Endothelial cell of umbilical vein (primary cell): ENCODE data around the gene PCDHGC3. TPM values are rescaled to one million over a fixed set of nuclear protein-coding genes. Genes with fewer than 3 reads are reported as not detected.

ENCODE experiments used
- BruUV-seq: library from RNA; stranded (reverse); fragments of 400-500 nt; replicated peaks from 2 replicates; lab custom pipeline; 2021; lab: Mats Ljungman, UMichigan
- CTCF ChIA-PET: fragments of 300-600, 350-600 bp; sonication (Branson Sonifier 250); formaldehyde crosslinking; loops from one replicate; lab custom pipeline; 2021; ENCODE audit warnings: antibody characterized with exemption, inconsistent platforms; lab: Charles Lee
- POLR2A ChIA-PET: fragments of 300-600, 350-600 bp; sonication (Branson Sonifier 250); formaldehyde crosslinking; loops from one replicate; lab custom pipeline; 2021; ENCODE audit warnings: antibody characterized with exemption, inconsistent platforms; lab: Charles Lee
- DNase-seq: peaks from one replicate; pipeline ENCODE4 v3.0.0-alpha.2; 2011; ENCODE audit warnings: low read depth, low spot score
- FAIRE-seq: peaks from 2 replicates; lab custom pipeline; 2011; peaks lifted over from hg19 to GRCh38; lab: Jason Lieb, UNC
- H2AFZ ChIP-seq: 2 replicates; pipeline ENCODE4 v1.6.0; 2012; ENCODE audit warnings: low read depth, low read length, control low read depth, inconsistent platforms
- H3K27ac ChIP-seq: 2 replicates; pipeline ENCODE4 v1.5.1; 2011; ENCODE audit warnings: low read depth, mild to moderate bottlenecking, control low read depth, low read length, moderate library complexity; ENCODE audit not compliant: insufficient read depth
- H3K27me3 ChIP-seq, 2 experiments: 2 replicates each; pipeline versions ENCODE4 v1.6.0 to v1.6.1; 2011; ENCODE audit warnings: low read length in 2 of 2, mixed read lengths in 1 of 2; ENCODE audit not compliant: control insufficient read depth in 2 of 2, insufficient read depth in 2 of 2
- H3K36me3 ChIP-seq, 2 experiments: 2 replicates in 1 of 2; 3 replicates in 1 of 2; pipeline ENCODE4 v1.5.1; 2011; ENCODE audit warnings: low read length in 2 of 2, mild to moderate bottlenecking in 1 of 2, moderate library complexity in 1 of 2; ENCODE audit not compliant: control insufficient read depth in 2 of 2, insufficient read depth in 2 of 2; ENCODE audit errors: extremely low read depth in 1 of 2
- H3K4me1 ChIP-seq: 3 replicates; pipeline ENCODE4 v1.5.1; 2011; ENCODE audit warnings: mild to moderate bottlenecking, low read length; ENCODE audit not compliant: control insufficient read depth, insufficient read depth; ENCODE audit errors: extremely low read depth
- H3K4me2 ChIP-seq: 2 replicates; pipeline ENCODE4 v1.6.1; 2011; ENCODE audit warnings: low read length, control low read depth, mixed read lengths; ENCODE audit not compliant: insufficient read depth
- H3K4me3 ChIP-seq, 3 experiments: fragments of 200-600 bp in 1 of 3; sonication (generic), shearing (Covaris generic) in 1 of 3; replicated peaks in 1 of 3; 2 replicates each; pipeline ENCODE4 v1.5.1; 2011 to 2016; ENCODE audit warnings: control low read depth in 3 of 3, low read length in 3 of 3, mild to moderate bottlenecking in 2 of 3, inconsistent platforms in 1 of 3, low read depth in 1 of 3, moderate library complexity in 1 of 3; ENCODE audit not compliant: insufficient read depth in 1 of 3
- H3K79me2 ChIP-seq: 2 replicates; pipeline ENCODE4 v1.6.0; 2012; ENCODE audit warnings: low read length, inconsistent platforms; ENCODE audit not compliant: control insufficient read depth, insufficient read depth
- H3K9ac ChIP-seq: replicated peaks from 2 replicates; pipeline ENCODE3; 2011; ENCODE audit warnings: low read length, control low read depth; ENCODE audit not compliant: insufficient read depth; ENCODE audit errors: extremely low read depth
- H3K9me1 ChIP-seq: replicated peaks from 3 replicates; pipeline ENCODE4 v1.6.0; 2011; ENCODE audit warnings: mild to moderate bottlenecking, low read length; ENCODE audit not compliant: control insufficient read depth, insufficient read depth; ENCODE audit errors: extremely low read depth
- H3K9me3 ChIP-seq: replicated peaks from 2 replicates; pipeline ENCODE4 v1.5.1; 2012; ENCODE audit warnings: low read length, inconsistent platforms; ENCODE audit not compliant: control insufficient read depth, insufficient read depth
- H4K20me1 ChIP-seq: replicated peaks from 2 replicates; pipeline ENCODE3; 2011; ENCODE audit warnings: mild to moderate bottlenecking, low read length; ENCODE audit not compliant: control insufficient read depth, insufficient read depth; ENCODE audit errors: extremely low read depth
- CTCF ChIP-seq, 2 donors: IDR thresholded peaks; 1 replicate in 1 of 2; 2 replicates in 1 of 2; pipeline ENCODE4 v1.5.1; 2011; ENCODE audit warnings: low read length in 2 of 2, mild to moderate bottlenecking in 2 of 2, moderate library complexity in 2 of 2, control low read depth in 1 of 2, inconsistent platforms in 1 of 2, low read depth in 1 of 2; ENCODE audit not compliant: insufficient read depth in 1 of 2; ENCODE audit errors: extremely low read depth in 1 of 2
- EZH2 ChIP-seq: IDR thresholded peaks from 2 replicates; pipeline ENCODE4 v1.6.1; 2012; ENCODE audit warnings: borderline replicate concordance, low read depth, mild to moderate bottlenecking, moderate library complexity, low read length, inconsistent platforms; ENCODE audit not compliant: severe bottlenecking
- FOS ChIP-seq: IDR thresholded peaks from 2 replicates; pipeline ENCODE4 v1.6.1; 2011; ENCODE audit warnings: mild to moderate bottlenecking, low read length, moderate library complexity, borderline replicate concordance; ENCODE audit not compliant: insufficient read depth
- GATA2 ChIP-seq: IDR thresholded peaks from 2 replicates; pipeline ENCODE4 v1.7.0; 2011; ENCODE audit warnings: low read depth, mild to moderate bottlenecking, moderate library complexity, mixed read lengths, low read length; ENCODE audit not compliant: insufficient read length, insufficient read depth
- JUN ChIP-seq: IDR thresholded peaks from 2 replicates; pipeline ENCODE4 v1.6.1; 2011; ENCODE audit warnings: borderline replicate concordance, low read depth; ENCODE audit not compliant: insufficient read length, insufficient read depth
- MYC ChIP-seq: IDR thresholded peaks from one replicate; pipeline ENCODE4 v1.6.1; 2011; ENCODE audit warnings: mild to moderate bottlenecking, low read depth, low read length
- POLR2A ChIP-seq: IDR thresholded peaks from 2 replicates; pipeline ENCODE4 v1.6.1; 2012; ENCODE audit warnings: low read depth, mild to moderate bottlenecking, control low read depth, low read length
- POLR2AphosphoS5 ChIP-seq: IDR thresholded peaks from 2 replicates; pipeline ENCODE4 v1.6.1; 2012; ENCODE audit warnings: low read depth, mild to moderate bottlenecking, control low read depth, low read length, moderate library complexity; ENCODE audit not compliant: insufficient read depth
- dilution Hi-C: fragments of 300-500 bp; cut with MboI; formaldehyde crosslinking; loops from one replicate; pipeline ENCODE4 v1.15.0; 2019; ENCODE audit warnings: low sequenced_read_pairs; ENCODE audit not compliant: extremely low pct_ligation_motif_present
- intact Hi-C: fragments of 100-400 bp; cut with micrococcal nuclease; formaldehyde crosslinking; loops from one replicate; pipeline ENCODE4 v1.10.0; 2022
- polyA plus RNA-seq, 4 experiments: library from polyadenylated mRNA; depleted of rRNA in 3 of 4; stranded (reverse) in 3 of 4; unstranded in 1 of 4; fragments of >200 nt; gene quantifications; 2 replicates each; pipeline versions ENCODE4 v1.2.1 to v1.2.3, GENCODE V29; 2011 to 2012; ENCODE audit warnings: missing spikeins in 1 of 4
- total RNA-seq: library from RNA; stranded (reverse); gene quantifications from 2 replicates; pipeline ENCODE4 v1.2.3, GENCODE V29; 2021
- TF ChIP-seq, protein P1 (sequence below): IDR thresholded peaks from 2 replicates; pipeline ENCODE4 v1.6.1; 2011; ENCODE audit not compliant: insufficient read depth, insufficient read length

Gene PCDHGC3
- total and polyA plus RNA-seq, 2 donors (not counting 3 experiments of a cell fraction or from before 2014, with no cell fraction given), result 9.2 to 36.1 TPM

- Histone ChIP-seq H3K27ac (no peak overlapping the region), H3K4me1 (no peaks in the 10 kb centered on the region), H3K36me3 (no peaks in the 10 kb centered on the region), H3K4me3 (no peak overlapping the region), H3K79me2 (no peaks in the 10 kb centered on the region), H3K9me1 (no peaks in the 10 kb centered on the region), H2AFZ (no peak overlapping the region), H4K20me1 (no peaks in the 10 kb centered on the region), H3K27me3 (no peaks in the 10 kb centered on the region), H3K9ac (no peak overlapping the region), H3K4me2 (no peak overlapping the region), H3K9me3 (no peaks in the 10 kb centered on the region)
- CTCF ChIA-PET, result interaction anchor here (0.7 to 1.5 kb wide), 4 partner anchors 10 to 35 kb away, joined by 3 to 5 read pairs (median 3); partner anchors contain the start of gene PCDHGA12
- POLR2A ChIA-PET, result no interaction called here
- dilution Hi-C loops (no loop called here), intact Hi-C loops (no loop called here)
- TF ChIP-seq POLR2AphosphoS5 (no peak), FOS (no peak), EZH2 (no peak), JUN (no peak), GATA2 (no peak), CTCF (IDR thresholded peaks at IDR 0.05; ENCODE audit: extremely low read depth in 1 of 2, insufficient read depth in 1 of 2, low read depth in 1 of 2, low read length in 2 of 2) (no peak), MYC (no peak), POLR2A (no peak)
- TF ChIP-seq, protein P1, sequence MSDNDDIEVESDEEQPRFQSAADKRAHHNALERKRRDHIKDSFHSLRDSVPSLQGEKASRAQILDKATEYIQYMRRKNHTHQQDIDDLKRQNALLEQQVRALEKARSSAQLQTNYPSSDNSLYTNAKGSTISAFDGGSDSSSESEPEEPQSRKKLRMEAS, result no peak
- FAIRE-seq (no peak), DNase-seq (no peak)
- no TSS peak for BruUV-seq
Observed at GRCh38 chr5:141465351-141465750, 10.4 kb upstream of the PCDHGC3 start.
